Retinal pigment epithelial cell (primary cell): Measurements from ENCODE around the gene GALNT2.

Experiments
- DNase-seq: peaks from one replicate; pipeline ENCODE4 v3.0.0-alpha.2; 2010; ENCODE audit warnings: low read depth
- H3K4me3 ChIP-seq: 2 replicates; pipeline ENCODE4 v1.5.1; 2011; ENCODE audit warnings: mild to moderate bottlenecking, low read length, control low read depth, moderate library complexity
- CTCF ChIP-seq: conservative IDR thresholded peaks from 2 replicates; pipeline ENCODE4 v1.5.1; 2011; ENCODE audit warnings: low read depth, low read length, control low read depth, inconsistent platforms

GALNT2 gene

GRCh38 chr1:230228236-230228897 lies 161.3 kb downstream of the GALNT2 start:
- no peak for TF ChIP-seq CTCF

GRCh38 chr1:230230273-230230672 lies 163.2 kb downstream of the GALNT2 start:
- no peak for DNase-seq
- TF ChIP-seq CTCF: no peak
- no peak overlapping the region for H3K4me3 ChIP-seq

More at GRCh38 chr1:230228236-230228897, 161.3 kb downstream of the GALNT2 start:
- DNase-seq: no peak
- H3K4me3 ChIP-seq: no peak overlapping the region

DNA sequence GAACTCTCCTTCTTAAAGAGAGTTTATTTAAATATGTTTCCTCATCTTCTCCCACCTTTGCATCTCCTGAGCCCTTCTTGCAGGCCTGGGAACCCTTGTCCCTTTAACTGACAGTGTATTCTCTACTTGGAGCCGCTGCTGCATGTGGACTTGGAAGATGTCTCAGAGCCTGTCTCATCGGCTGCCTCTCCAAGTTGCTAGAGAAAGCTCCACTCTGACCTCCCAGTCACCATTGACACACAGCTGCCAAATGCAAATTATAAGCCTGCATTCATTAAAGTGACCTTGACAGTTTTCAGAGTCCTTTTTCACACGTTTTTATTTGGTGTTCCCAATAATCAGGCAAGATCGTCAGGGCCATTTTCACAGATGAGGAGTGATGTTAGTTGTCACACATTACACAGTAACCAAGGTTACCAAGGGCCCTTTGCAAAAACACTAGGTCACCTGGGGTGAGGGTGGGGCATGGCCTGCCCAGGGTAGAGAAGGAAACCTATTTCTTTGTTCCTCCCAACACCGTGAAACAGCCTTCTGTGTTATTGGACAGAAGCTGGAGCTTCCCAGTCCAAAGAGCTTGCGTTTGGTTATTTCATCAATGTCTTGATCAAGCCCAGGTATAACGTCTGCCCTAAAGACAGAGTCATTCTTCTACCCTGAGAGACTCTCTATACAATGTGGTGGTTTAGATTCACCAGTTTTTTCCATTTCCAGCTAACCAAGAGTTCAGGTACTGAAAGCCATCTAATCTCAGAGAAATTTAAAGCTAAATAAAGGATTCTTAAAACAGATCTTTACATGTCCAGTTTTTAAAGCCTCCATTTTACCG lies 164.1 kb downstream of the GALNT2 start:
- DNase-seq: no peak
- TF ChIP-seq CTCF: no peak
- H3K4me3 ChIP-seq: no peak overlapping the region

DNA sequence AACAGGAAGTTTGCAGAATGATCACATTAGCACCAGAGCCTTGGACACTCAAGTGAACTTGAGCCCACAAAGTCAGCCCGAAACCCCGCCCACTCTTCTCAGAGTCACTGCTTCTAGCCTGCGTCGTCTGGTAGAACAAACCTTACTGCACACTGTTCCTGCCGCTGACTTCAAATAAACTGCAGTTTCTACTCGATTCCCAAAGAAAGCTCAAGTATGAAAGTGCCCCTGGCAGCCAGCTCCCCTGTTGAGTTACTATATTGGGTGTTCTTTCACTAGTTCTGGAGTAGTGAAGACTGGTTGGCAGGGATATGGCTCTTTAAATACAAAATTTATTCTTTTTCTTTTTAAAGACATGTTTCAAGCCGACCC lies 164.7 kb downstream of the GALNT2 start:
- no peak for DNase-seq
- no peak overlapping the region for H3K4me3 ChIP-seq
- TF ChIP-seq CTCF: no peak

DNA sequence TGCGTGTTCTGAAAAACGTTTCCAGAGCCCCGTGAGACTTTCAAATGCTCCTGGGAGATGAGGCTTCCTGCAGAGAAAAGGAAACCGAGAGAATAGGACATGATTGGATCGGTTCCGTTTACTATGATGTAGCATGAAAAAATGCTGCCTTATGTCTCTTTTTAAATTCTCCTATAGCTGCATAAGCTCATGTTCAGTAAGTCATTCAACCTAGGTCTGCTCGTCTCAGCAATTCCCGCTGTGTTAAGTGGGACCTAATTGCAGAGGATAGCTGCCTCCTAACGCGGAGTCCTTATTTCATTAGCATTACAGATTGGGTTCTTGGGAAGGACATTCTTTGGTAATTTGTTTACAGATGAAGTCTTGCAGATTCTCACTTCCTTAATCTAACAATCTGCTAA lies 165.3 kb downstream of the GALNT2 start:
- H3K4me3 ChIP-seq: no peak overlapping the region
- TF ChIP-seq CTCF: no peak
- no peak for DNase-seq

DNA sequence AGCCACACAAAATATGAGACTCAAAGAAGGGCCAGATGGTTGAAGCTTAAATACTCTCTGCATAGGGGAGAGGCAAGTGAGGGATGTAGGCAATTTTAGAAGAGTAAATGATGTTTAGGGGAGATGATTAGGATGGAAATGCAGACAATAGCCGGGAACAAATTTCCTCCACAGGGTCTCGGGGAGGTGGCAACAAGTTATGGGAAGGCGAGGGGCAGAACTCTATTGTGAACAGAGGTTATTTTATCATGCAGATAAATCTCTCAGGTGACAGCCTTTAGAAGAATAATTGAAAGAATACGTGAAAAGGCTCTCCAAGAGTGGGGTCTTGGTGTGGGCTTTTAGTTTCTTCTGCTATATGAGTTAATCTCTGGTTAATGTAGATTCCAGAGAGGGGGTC lies 166.7 kb downstream of the GALNT2 start:
- DNase-seq: no peak
- H3K4me3 ChIP-seq: no peak overlapping the region
- TF ChIP-seq CTCF: no peak

DNA sequence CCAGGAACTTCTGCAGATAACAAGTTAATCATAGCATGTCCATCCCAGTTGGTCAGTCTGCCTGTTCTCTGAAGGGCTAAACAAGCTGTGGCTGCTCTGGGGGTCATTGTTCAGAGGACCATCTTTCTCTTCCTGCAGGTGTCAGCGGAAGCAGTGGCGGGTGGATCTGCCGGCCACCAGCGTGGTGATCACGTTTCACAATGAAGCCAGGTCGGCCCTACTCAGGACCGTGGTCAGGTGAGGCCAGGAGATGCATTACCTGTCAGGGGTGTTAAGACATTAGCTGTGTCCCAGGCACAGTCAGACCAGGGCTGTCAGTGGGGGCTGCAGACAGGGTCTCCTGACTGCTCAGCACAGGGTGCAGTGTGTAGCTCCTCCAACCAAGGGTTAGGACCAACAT lies 168.8 kb downstream of the GALNT2 start:
- H3K4me3 ChIP-seq: no peak overlapping the region
- no peak for TF ChIP-seq CTCF
- no peak for DNase-seq
